HTR-8/SVneo (cell line): ENCODE results near the gene PSTPIP1.

Experiments used
- DNase-seq: peaks from one replicate; pipeline ENCODE4 v3.0.0; 2011; ENCODE audit warnings: low spot score, mixed read lengths; ENCODE audit not compliant: insufficient read length
- FAIRE-seq: peaks from 2 replicates; lab custom pipeline; 2011; peaks lifted over from hg19 to GRCh38; lab: Jason Lieb, UNC

The PSTPIP1 gene

GRCh38 chr15:77027697-77028450, 32.9 kb downstream of the PSTPIP1 start:
- DNase-seq (no peak), FAIRE-seq (no peak)

DNA sequence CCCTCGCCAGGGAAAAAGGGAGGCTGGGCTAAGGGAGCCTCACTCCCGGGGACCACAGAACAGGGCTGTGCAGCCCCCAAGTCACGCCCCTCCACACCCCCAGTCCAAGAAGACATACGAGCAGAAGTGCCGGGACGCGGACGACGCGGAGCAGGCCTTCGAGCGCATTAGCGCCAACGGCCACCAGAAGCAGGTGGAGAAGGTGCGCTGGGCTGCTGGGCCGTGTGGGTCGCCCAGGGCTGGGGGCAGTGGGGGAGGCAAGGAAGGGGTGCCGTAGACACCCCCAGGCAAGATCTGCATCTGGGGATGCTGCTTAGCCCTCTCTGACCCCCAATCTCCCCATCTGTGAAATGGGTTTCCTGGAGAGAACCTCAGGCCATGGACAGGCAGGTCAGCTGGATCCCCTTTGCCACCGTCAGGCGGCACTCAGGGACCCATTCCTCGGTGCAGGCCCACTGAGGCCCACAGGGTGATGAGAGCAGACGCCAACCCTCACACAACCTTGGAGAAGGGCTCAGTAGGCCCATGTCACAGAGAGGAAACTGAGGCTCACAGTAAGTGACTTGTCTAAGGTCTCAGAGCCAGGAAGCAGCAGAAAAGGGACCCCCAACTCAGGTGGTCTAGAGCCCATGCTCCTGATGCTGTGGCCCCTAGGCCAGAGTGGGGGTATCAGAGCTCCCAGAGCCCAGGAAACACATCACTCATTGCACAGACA, 33.7 kb downstream of the PSTPIP1 start:
- FAIRE-seq (no peak), DNase-seq (no peak)

DNA sequence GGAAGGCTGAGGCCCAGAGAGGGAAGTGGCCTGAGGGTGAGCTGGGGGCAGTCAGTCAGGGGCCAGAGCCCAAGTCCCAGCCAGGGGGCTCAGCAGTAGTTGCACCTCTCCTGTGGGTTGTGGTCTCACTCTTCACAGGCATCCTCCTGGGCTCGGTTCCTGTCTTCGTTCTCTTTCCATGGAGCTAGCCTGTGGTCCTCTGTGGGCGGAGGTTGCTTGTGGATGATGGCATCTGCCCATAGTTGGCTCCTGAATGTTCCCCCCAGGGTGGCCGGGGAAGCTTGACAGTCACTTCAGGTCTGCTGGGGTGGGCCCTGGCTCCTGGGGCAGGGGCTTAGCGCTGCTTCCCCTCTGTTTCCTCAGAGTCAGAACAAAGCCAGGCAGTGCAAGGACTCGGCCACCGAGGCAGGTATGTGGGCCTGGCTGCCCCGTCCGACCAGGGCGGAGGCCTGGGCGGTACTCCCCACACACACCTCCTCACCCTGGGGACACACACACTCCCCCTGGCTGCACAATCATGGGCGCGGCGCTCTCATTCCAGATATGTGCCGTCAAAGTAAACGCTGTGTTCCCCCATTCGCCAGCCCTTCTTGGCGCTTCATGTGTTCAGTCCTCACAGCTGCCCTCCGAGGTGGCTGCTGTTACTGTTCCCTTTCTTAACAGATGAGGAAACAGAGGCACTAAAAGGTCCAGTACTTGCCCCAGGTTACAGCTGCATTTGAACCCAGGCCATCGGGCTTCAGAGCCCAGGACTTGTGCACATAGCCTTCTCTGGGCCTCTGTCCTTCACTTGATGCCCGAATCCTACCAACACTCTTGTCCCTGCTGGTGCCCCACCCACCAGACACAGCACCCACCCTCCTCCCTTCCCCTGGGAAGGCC, 34.5 kb downstream of the PSTPIP1 start:
- FAIRE-seq (no peak), DNase-seq (no peak)

- FAIRE-seq = no peak
- no peak for DNase-seq
Measured at GRCh38 chr15:77030048-77030927, 35.4 kb downstream of the PSTPIP1 start.

DNA sequence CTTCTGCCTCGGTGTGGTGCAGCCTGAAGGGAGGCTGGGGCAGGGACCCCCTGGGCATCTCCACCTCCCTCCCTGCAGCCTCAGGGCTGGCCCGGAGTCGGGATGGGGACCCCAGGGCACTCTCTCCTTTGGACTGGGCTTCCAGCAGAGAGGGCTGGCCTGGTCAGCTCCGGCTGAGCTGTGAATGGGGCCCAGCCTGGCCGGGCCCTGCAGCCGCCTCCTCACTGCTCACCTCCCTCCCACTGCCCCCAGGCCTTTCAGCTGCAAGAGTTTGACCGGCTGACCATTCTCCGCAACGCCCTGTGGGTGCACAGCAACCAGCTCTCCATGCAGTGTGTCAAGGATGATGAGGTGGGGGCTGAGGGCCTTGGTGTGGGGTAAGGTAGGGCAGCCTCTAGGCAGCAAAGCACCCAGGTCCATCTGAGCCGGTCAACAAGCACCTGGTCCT, 36.0 kb downstream of the PSTPIP1 start:
- no peak for FAIRE-seq

GRCh38 chr15:77031376-77032050, 36.6 kb downstream of the PSTPIP1 start:
- no peak for DNase-seq

More for the DNA sequence above, 36.0 kb downstream of the PSTPIP1 start:
- DNase-seq = no peak

GRCh38 chr15:77032052-77032646, 37.2 kb downstream of the PSTPIP1 start:
- no peak for FAIRE-seq
- DNase-seq = no peak

More at GRCh38 chr15:77031376-77032050, 36.6 kb downstream of the PSTPIP1 start:
- no peak for FAIRE-seq

DNA sequence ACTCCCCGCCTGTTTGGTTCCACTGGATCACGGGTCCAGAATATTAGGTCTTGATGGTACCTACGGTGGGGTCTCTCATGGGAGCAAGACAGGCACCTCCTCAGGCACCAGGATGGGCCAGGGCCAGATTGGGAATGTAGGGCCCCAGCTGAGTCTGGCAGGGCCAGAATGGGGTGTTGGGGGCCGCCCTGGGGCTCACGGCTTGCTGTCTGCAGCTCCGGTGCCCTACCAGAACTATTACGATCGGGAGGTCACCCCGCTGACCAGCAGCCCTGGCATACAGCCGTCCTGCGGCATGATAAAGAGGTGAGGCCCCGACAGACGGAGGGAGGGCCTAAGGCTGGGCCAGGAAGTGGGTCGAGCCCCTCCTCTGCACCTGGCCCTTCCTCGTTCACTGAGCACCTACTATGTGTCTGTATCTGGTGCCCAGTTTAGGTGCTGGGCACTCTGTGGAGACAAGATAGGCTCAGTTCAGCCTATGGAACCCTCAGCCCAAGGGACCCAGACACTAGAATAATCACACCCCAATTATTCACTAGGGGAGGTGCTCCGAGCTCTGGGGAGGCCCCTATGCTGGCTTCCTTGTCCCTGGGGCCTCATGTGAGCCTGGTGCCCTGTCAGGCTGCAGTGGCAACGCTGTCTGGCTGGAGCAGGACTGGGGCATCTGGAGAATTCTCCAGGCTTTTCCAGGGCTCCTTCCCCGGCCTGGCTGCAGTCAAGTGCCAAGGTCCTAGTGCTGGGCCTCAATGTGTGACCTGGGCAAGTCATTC, 37.9 kb downstream of the PSTPIP1 start:
- no peak for DNase-seq
- FAIRE-seq = no peak

DNA sequence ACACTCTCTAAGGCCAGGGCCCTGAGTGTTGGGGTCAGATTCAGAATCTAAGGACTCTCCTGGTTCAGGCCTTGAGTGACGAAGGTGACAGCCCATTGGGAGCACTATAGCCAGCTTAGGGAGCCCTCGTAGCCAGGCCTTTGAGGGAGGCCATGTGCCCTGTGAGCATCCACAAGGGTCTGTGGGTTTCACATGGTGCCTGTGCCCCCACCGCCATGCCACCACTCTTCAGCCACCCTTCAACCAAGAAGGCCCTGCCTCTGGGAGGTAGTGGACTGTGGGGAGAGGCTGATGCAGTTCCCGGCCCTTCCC, 38.4 kb downstream of the PSTPIP1 start:
- FAIRE-seq = no peak
- no peak for DNase-seq

DNA sequence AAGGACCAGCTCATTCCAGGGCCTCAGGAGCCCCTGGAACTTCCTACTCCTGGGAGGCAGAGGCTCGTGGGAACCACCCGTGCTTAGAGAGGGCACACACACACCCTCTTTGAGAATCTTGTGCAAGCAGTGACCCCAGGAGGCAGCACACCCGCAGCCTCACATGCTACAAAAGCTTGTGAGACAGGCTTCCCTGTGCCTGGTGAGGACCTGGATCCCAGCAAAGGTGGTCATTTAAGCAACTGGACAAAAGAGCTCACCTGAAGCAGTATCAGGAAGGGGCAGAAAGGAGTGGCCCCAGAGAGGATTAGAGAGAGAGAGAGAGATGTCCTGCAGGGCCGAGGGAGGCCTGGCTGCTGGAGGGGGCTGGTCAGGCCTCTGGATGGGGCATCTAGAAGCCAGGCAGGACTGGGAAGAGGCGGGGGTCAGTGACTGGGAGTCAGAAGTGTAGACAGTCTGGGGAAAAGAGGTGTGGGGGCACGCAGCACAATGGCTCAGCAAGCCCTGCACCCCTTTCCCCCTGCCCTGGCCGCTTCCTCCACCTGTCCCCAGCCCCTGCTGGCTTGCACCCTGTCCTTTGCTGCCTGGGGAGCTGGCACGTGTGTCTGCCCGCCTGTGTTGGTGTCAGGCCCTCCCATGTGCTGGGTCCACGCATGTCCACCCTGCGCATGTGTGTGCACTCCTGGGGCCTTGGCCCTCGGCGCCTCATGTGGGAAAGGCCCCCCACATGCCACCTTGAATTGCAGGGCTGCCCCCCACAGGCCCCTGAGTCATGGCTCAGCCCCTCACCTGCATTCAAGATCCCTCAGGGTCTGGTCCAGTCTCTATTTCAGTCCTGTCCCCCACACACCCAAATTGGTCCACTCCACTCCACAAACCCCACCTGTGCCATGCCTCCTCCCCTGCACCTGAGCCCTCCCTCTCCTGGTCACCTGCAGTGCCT, 39.1 kb downstream of the PSTPIP1 start:
- no peak for FAIRE-seq

DNA sequence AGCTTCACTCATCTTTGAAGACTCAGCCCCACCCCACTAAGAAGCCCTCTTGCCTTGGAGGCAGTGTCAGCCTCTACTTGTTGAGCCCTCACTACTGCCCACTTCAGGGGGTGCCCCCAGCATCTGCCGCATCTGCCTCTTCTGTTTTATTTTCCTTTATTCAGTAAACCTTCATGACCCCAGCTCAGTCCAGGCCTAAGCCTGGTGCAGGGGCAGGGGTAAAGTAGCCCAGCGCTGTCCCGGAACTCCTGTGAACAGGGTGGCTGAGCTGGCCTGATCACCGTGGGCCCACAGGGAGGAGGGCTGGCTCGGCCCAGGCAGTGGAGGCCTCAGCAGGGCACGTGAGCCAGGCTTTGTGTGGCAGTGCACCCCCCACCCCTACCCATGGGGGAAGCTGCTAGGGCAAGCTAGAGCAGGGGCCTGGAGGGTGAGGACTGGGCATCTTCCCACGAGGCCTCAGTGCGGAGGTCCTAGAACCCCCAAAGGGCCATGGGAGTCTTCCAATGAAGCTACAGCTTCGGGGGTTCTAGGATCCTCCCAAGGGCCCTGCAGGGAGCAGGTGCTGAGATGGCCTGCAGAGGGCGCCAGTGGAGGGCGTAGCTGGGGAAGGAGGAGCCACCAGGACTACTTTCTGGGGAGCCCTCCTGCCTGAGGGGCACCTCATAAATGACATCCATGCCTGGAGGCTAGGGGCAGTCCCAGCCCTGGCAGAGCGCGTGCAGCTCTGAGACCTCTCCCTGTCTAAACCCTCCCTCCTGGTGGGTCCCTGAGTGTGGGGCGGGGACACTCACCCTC, 40.0 kb downstream of the PSTPIP1 start:
- FAIRE-seq = no peak
- DNase-seq = no peak

More for the DNA sequence above, 39.1 kb downstream of the PSTPIP1 start:
- no peak for DNase-seq

DNA sequence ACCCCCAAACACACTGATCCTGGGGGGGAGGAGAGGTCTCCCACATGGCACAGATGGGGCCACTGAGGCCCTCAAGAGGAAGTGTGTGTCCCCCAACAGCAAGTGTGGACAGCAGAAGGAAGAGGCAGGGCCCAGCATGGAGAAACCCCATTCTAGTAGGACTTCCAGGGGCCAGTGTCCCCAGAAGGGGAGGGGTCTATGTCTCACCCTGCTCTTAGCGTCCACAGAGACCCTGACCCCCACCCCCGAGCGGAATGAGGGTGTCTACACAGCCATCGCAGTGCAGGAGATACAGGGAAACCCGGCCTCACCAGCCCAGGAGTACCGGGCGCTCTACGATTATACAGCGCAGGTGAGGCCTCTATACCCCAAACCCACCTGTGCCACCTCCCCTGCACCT, 40.7 kb downstream of the PSTPIP1 start:
- FAIRE-seq (no peak), DNase-seq (no peak)

GRCh38 chr15:77035999-77036471, 41.1 kb downstream of the PSTPIP1 start:
- FAIRE-seq (no peak), DNase-seq (no peak)

DNA sequence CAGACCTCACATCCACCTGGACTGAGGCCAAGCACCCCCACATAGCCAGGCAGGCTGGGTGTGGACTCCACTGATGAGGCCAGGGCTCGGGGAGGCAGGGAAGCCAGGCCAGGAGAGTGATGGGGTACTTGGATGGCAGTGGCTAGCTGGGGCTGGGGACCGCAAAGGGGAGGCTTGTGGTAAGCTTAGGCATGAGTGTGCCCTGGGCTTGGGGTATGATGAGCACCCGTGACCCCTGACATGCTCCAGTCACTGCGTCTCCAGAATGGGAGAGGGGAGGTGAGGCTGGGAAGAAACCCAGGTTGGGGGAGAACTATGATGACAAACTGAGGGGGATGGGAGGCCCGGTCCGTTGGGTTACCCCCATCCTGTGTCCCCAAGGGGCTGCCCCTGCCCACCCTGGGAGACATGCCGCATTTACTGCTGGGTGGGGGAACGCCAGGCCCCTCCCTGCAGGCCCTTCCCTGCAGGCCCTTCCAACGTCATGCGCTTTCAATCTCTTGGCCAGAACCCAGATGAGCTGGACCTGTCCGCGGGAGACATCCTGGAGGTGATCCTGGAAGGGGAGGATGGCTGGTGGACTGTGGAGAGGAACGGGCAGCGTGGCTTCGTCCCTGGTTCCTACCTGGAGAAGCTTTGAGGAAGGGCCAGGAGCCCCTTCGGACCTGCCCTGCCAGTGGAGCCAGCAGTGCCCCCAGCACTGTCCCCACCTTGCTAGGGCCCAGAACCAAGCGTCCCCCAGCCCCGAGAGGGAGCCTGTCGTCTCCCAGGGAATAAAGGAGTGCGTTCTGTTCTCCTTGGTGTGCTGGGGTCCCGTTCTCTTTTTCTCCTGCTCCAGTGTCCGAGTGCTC, 41.8 kb downstream of the PSTPIP1 start:
- no peak for DNase-seq
- FAIRE-seq = no peak
